GM21447 (cell line): ENCODE results near the gene HHIPL1.

ENCODE experiments used
- ATAC-seq: cut with Tn5 transposase; IDR thresholded peaks from one replicate; pipeline ENCODE4 v1.9.1; 2021; ENCODE audit not compliant: unreplicated experiment

Gene HHIPL1

GRCh38 chr14:99687284-99688209, 42.6 kb downstream of the HHIPL1 start:
- ATAC-seq, result no peak

- no peak for ATAC-seq
Measured at GRCh38 chr14:99688210-99688581, 43.3 kb downstream of the HHIPL1 start.

- ATAC-seq, result no peak
Measured at GRCh38 chr14:99688629-99689028, 43.7 kb downstream of the HHIPL1 start.

GRCh38 chr14:99689266-99690236, 44.6 kb downstream of the HHIPL1 start:
- ATAC-seq, result no peak

- ATAC-seq, result no peak
Measured at GRCh38 chr14:99690636-99691035, 45.7 kb downstream of the HHIPL1 start.

GRCh38 chr14:99691111-99691885, 46.4 kb downstream of the HHIPL1 start:
- ATAC-seq, result no peak

GRCh38 chr14:99693918-99694317, 49.0 kb downstream of the HHIPL1 start:
- no peak for ATAC-seq

- ATAC-seq, result no peak
Measured at GRCh38 chr14:99696929-99697328, 52.0 kb downstream of the HHIPL1 start.

- no peak for ATAC-seq
Measured at GRCh38 chr14:99698236-99698635, 53.3 kb downstream of the HHIPL1 start.

- no peak for ATAC-seq
Measured at GRCh38 chr14:99698642-99699041, 53.7 kb downstream of the HHIPL1 start.

- ATAC-seq, result no peak
Measured at GRCh38 chr14:99699085-99699760, 54.3 kb downstream of the HHIPL1 start.

GRCh38 chr14:99699861-99700260, 54.9 kb downstream of the HHIPL1 start:
- no peak for ATAC-seq

- no peak for ATAC-seq
Measured at GRCh38 chr14:99700379-99700778, 55.5 kb downstream of the HHIPL1 start.

- ATAC-seq, result no peak
Measured at GRCh38 chr14:99701260-99701659, 56.3 kb downstream of the HHIPL1 start.

- ATAC-seq, result no peak
Measured at GRCh38 chr14:99702115-99702514, 57.2 kb downstream of the HHIPL1 start.

GRCh38 chr14:99703381-99703780, 58.5 kb downstream of the HHIPL1 start:
- ATAC-seq, result no peak

- no peak for ATAC-seq
Measured at GRCh38 chr14:99704037-99704436, 59.1 kb downstream of the HHIPL1 start.

- ATAC-seq, result no peak
Measured at GRCh38 chr14:99706107-99706900, 61.4 kb downstream of the HHIPL1 start.

- no peak for ATAC-seq
Measured at GRCh38 chr14:99707420-99707819, 62.5 kb downstream of the HHIPL1 start.

- no peak for ATAC-seq
Measured at GRCh38 chr14:99707921-99708320, 63.0 kb downstream of the HHIPL1 start.
